ENCODE results near the gene CALHM4. TPM values are rescaled to one million over a fixed set of nuclear protein-coding genes. Genes with fewer than 3 reads are reported as not detected.

CALHM4 gene
- total and polyA plus RNA-seq, 12 donors, result 0.09 to 0.26 (median 0.22) TPM; not detected in 9

- Histone ChIP-seq H3K36me3 (peaks cover 0 to 24% (median 0%) of the 10 kb centered on the region in 9 donors), H3K27ac (peak overlapping the region; percentile 55 to 96 (median 90)), H3K9me3 (no peaks in the 10 kb centered on the region), H3K4me3 (peak overlapping the region; percentile 66 to 95 (median 76)), H3K4me1 (peaks cover 2 to 49% (median 35%) of the 10 kb centered on the region in 9 donors), H3K27me3 (no peaks in the 10 kb centered on the region)
- ATAC-seq (peak in 3 of 8 donors; percentile 29 to 56 (median 45)), DNase-seq (no peak)
- TF ChIP-seq CTCF (IDR thresholded peaks at IDR 0.05), result no peak
- WGBS, 2 donors, result 0% methylated on average over 12 of the region's 12 CpGs
- intact Hi-C loops (cut with DNase I), result loop anchor here in 2 of 10 donors (5.0 to 10.0 kb wide), 2 partner anchors 93 to 289 kb away; partner anchors contain the start of gene ZUP1 (in 1 of the 2)
These were observed 18.1 kb downstream of the CALHM4 start for GRCh38 chr6:116571683-116572000.

- intact Hi-C loops (cut with DNase I), result loop anchor here in 3 of 10 donors (2.0 to 10.0 kb wide), 3 partner anchors 45 to 290 kb away; partner anchors contain the start of genes RSPH4A (in 1 of the 3) and ZUP1 (in 1 of the 3)
- Histone ChIP-seq H3K27me3 (no peaks in the 10 kb centered on the region), H3K9me3 (no peaks in the 10 kb centered on the region), H3K36me3 (peaks cover 0 to 30% (median 0%) of the 10 kb centered on the region in 9 donors), H3K4me1 (peaks cover 2 to 51% (median 36%) of the 10 kb centered on the region in 9 donors), H3K4me3 (peak overlapping the region; percentile 66 to 95 (median 76)), H3K27ac (peak overlapping the region in 9 of 10 donors; percentile 85 to 96 (median 90))
- no peak for TF ChIP-seq CTCF (IDR thresholded peaks at IDR 0.05)
- DNase-seq (peak in 1 of 2 donors; percentile 23), ATAC-seq (peak in 4 of 8 donors; percentile 16 to 52 (median 36))
- 2% methylated on average over 7 of the region's 7 CpGs for WGBS, 2 donors
These were observed 18.6 kb downstream of the CALHM4 start for GRCh38 chr6:116572162-116572561.

DNA sequence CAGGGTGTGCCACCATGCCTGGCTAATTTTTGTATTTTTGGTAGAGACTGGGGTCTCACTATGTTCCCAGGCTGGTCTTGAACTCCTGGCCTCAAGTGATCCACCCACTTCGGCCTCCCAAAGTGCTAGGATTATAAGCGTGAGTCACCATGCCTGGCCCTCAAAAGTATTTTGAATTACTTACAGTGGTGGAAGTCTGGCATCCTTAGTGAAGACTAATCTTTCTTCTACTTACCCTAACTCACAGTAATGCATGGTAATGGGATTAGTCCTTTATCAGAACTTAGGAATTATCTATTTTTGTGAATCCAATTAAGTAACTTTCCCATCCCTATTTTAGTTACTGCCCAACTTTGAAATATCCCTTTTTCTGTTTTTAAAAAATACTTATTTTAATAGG is 21.7 kb downstream of the CALHM4 start:
- 97 to 98% methylated on average over 2 of the region's 2 CpGs for WGBS, 2 donors
- no peaks in the 10 kb centered on the region for H3K9me3 ChIP-seq
- peaks cover 0 to 42% (median 0%) of the 10 kb centered on the region in 9 donors for H3K36me3 ChIP-seq
- TF ChIP-seq CTCF (IDR thresholded peaks at IDR 0.05), result no peak
- no peak overlapping the region for H3K27ac ChIP-seq
- intact Hi-C loops (cut with DNase I), result loop anchor here in 1 of 10 donors (10.0 kb wide), 1 partner anchor 90 kb away; the partner anchor contains the start of gene ZUP1
- H3K4me1 ChIP-seq, result peaks cover 2 to 55% (median 38%) of the 10 kb centered on the region in 9 donors
- H3K27me3 ChIP-seq, result no peaks in the 10 kb centered on the region
- DNase-seq (no peak), ATAC-seq (no peak)
- no peak overlapping the region for H3K4me3 ChIP-seq

DNA sequence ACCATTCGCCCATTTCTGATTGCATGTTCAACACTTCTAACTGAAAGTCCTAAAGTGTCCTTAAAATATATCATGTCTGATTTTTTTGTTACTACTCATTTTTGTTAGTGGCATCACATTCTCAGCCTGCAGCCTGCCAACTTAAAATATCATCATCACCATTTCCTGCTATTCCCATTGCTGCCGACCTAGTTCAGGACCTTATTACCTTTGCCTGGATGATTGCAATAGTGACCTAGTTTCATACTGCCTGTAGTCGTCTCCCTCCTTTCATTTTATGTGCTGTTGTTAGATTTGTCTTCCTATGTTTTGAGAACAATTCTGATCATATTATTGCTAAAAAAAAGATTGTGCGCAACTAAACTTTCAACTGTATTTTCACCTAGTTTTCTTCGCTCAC is 23.9 kb downstream of the CALHM4 start:
- Histone ChIP-seq H3K9me3 (no peaks in the 10 kb centered on the region), H3K27me3 (no peaks in the 10 kb centered on the region), H3K4me3 (no peak overlapping the region), H3K27ac (no peak overlapping the region), H3K36me3 (peaks cover 0 to 65% (median 0%) of the 10 kb centered on the region in 9 donors), H3K4me1 (peaks cover 1 to 48% (median 29%) of the 10 kb centered on the region in 9 donors)
- DNase-seq (no peak), ATAC-seq (no peak)
- TF ChIP-seq CTCF (IDR thresholded peaks at IDR 0.05), result no peak
- 66 to 78% methylated on average over 5 of the region's 5 CpGs for WGBS, 2 donors
- intact Hi-C loops (cut with DNase I), result loop anchor here in 1 of 10 donors (10.0 kb wide), 1 partner anchor 87 kb away; the partner anchor contains the start of gene ZUP1

All from heart right ventricle (tissue), 16 donors.